AG04450 (cell line): ENCODE measurements around the gene RANBP10. TPM values are rescaled to one million over a fixed set of nuclear protein-coding genes. Genes with fewer than 3 reads are reported as not detected.

Source experiments
- CTCF ChIA-PET: fragments of 300-600, 350-600 bp; formaldehyde crosslinking; extraction: SDS; loops from one replicate; lab custom pipeline; 2022; ENCODE audit warnings: antibody characterized with exemption, inconsistent platforms; lab: Charles Lee
- POLR2A ChIA-PET: fragments of 350-600 bp; formaldehyde crosslinking; extraction: SDS; loops from one replicate; lab custom pipeline; 2021; ENCODE audit warnings: antibody characterized with exemption, inconsistent platforms; lab: Yijun Ruan, JAX
- DNase-seq: peaks from one replicate; pipeline ENCODE4 v3.0.0-alpha.2; 2011; ENCODE audit warnings: low read depth, low spot score
- H3K27ac ChIP-seq: one replicate; pipeline ENCODE4 v1.5.1; 2012; ENCODE audit warnings: low read depth, low read length, control low read depth
- H3K27me3 ChIP-seq: one replicate; pipeline ENCODE4 v1.6.0; 2012; ENCODE audit warnings: low read length; ENCODE audit not compliant: control insufficient read depth, insufficient read depth
- H3K4me3 ChIP-seq: 2 replicates; pipeline ENCODE4 v1.5.1; 2011; ENCODE audit warnings: mild to moderate bottlenecking, low read depth, low read length, control low read depth
- H3K9me3 ChIP-seq: 2 replicates; pipeline ENCODE4 v1.5.1; 2012; ENCODE audit warnings: low read length; ENCODE audit not compliant: control insufficient read depth, insufficient read depth
- CTCF ChIP-seq: IDR thresholded peaks from 2 replicates; pipeline ENCODE4 v1.5.1; 2011; ENCODE audit warnings: low read depth, low read length, control low read depth, inconsistent platforms
- polyA plus RNA-seq: library from polyadenylated mRNA; depleted of rRNA; stranded (reverse); fragments of >200 nt; gene quantifications from 2 replicates; pipeline ENCODE4 v1.2.3, GENCODE V29; 2011

RANBP10 gene
- polyA plus RNA-seq, 1 experiment, result 11.3 TPM

- Histone ChIP-seq H3K9me3 (no peaks in the 10 kb centered on the region), H3K27ac (no peak overlapping the region), H3K4me3 (no peak overlapping the region), H3K27me3 (no peaks in the 10 kb centered on the region)
- CTCF ChIA-PET, result interaction anchor here (0.5 kb wide), 1 partner anchor 156 kb away, joined by 4 read pairs; no protein-coding TSS in a partner anchor
- no peak for DNase-seq
- TF ChIP-seq CTCF, result no peak
- POLR2A ChIA-PET, result no interaction called here
Observed at GRCh38 chr16:67685388-67686112, 120.8 kb downstream of the RANBP10 start.

- no peaks in the 10 kb centered on the region for H3K9me3 ChIP-seq
- no peaks in the 10 kb centered on the region for H3K27me3 ChIP-seq
- H3K4me3 ChIP-seq, result no peak overlapping the region
- TF ChIP-seq CTCF, result no peak
- ChIA-PET CTCF (interaction anchor here (0.6 to 2.4 kb wide), 2 partner anchors 11 to 162 kb away, joined by 3 to 17 read pairs; no protein-coding TSS in a partner anchor), POLR2A (no interaction called here)
- no peak overlapping the region for H3K27ac ChIP-seq
- no peak for DNase-seq
Observed at GRCh38 chr16:67683767-67684166, 122.6 kb downstream of the RANBP10 start.

GRCh38 chr16:67679935-67680897 is 126.1 kb downstream of the RANBP10 start:
- Histone ChIP-seq H3K4me3 (no peak overlapping the region), H3K27ac (no peak overlapping the region), H3K9me3 (no peaks in the 10 kb centered on the region), H3K27me3 (no peaks in the 10 kb centered on the region)
- no peak for TF ChIP-seq CTCF
- ChIA-PET POLR2A (no interaction called here), CTCF (interaction anchor here (0.6 to 1.3 kb wide), 6 partner anchors 12 to 204 kb away, joined by 3 to 5 read pairs (median 4); no protein-coding TSS in a partner anchor)
- DNase-seq, result no peak

GRCh38 chr16:67678354-67679023 is 127.9 kb downstream of the RANBP10 start:
- ChIA-PET POLR2A (interaction anchor here (0.7 kb wide), 1 partner anchor 79 kb away, joined by 7 read pairs; no protein-coding TSS in a partner anchor), CTCF (interaction anchor here (1.1 to 2.2 kb wide), 2 partner anchors 104 to 138 kb away, joined by 3 to 5 read pairs; no protein-coding TSS in a partner anchor)
- no peaks in the 10 kb centered on the region for H3K9me3 ChIP-seq
- DNase-seq, result no peak
- TF ChIP-seq CTCF, result no peak
- no peak overlapping the region for H3K4me3 ChIP-seq
- H3K27me3 ChIP-seq, result no peaks in the 10 kb centered on the region
- no peak overlapping the region for H3K27ac ChIP-seq
